Limb (tissue), 2 donors: Measurements from ENCODE around the gene RAB7B.

Source experiments
- DNase-seq, 2 donors: peaks; one replicate each; pipeline ENCODE4 v3.0.0-alpha.2; 2016; ENCODE audit errors: extremely low spot score in 2 of 2

The RAB7B gene

DNA sequence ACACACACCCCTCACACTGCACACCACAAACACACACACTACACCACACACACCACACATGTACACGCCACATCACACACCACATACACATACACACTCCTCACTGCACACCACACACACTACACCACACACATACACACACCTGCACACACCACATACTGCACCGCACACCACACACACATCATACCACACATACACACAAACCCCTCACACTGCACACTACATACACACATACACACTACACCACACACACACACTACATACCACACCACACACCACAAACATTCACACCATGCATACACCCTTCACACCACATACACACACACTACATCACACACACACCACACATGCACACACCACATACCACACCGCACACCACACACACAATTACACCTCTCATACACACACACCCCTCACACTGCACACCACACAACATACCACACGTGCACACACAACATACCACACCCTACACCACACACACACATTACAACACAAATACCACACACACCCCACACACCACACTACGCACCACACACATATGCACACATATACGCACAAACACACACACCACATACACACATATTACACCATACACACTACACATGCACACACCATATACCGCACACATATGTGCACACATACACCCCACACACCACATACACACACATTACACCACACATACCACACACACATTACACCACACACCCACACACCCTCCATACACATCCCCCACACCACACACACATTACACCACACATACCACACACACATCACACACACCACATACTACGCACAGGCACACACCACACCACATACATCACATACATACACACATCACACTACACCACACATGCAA is 29.6 kb downstream of the RAB7B start:
- DNase-seq = no peak

DNA sequence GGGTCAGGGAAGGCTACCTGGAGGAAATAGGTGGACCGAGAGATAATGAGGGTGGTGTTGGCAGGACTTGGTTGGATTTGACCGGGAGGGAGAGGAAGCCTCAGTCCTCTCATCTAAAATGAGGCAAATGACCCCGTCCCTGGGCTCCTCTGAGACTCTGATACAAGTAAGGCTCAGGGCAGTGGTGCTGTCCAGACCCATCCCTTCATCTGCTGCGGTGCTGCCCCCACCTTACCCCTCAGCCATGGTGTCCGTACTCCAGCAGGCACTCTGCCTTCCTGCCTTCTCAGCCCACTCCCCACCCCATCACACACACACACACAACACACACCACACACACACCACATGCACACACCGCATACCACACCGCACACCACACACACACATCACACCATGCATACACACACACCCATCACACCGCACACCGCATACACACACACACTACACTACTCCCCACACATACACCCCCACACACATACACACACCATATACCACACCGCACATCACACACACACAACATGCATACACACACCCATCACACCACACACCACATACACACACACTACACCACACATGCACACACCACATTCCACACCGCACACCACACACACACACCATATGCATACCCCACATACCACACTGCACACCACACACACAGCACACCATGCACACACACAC is 30.6 kb downstream of the RAB7B start:
- no peak for DNase-seq

DNA sequence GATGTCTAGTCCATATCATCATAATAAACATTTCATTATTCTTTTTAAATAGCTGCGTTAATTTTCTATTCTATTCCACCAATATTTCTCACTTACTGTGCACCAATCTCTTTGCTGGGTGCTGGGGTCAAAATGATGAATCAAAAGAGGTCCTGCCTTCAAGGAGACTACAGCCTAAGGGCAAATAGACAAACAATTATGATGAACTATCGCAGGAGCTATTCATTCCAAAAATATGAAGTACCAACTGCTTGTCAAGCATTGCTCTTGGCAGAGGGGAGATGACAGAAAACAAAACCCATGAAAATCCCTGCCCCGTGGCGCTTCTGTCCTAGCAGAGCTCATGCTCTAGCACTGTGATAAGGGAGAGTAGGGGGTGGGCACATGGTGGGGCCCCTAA is 31.1 kb downstream of the RAB7B start:
- DNase-seq = no peak

DNA sequence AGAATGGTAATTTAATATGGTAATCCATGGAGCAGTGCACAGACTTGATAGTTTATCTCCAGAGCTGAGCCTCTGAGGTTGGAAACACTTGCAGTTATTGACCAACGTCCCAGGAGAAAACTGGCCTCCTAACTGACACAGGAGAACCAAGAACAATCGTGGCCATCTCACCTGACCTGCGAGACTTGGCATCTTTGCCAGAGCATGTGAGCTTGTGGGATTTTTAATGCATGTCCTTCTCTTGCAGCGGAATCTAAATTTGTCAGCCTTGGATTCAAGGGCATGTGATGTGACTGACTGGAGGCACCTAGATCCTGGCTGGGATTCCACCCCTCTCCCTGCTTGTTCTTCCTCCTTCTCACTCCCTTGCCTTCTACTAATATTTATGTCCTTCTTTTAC is 32.1 kb downstream of the RAB7B start:
- DNase-seq = no peak

DNA sequence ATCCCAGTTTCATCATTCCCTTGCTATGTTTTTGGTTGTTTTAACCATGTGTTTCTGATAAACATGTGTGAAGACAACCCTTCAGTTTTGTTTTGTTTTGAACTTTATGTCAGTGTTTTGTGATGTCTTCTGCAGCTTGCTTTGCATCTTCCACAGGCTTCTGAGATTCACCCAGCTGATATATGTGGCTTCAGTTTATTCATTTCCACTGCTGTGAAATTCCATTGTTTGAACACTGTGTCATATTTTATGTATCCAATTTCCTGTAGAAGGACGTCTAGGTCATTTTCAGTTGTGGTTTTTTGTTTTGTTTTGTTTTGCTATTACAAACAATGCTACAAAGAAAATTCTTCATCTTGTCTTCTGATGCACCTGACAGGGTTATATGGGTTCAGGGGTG is 32.7 kb downstream of the RAB7B start:
- no peak for DNase-seq

DNA sequence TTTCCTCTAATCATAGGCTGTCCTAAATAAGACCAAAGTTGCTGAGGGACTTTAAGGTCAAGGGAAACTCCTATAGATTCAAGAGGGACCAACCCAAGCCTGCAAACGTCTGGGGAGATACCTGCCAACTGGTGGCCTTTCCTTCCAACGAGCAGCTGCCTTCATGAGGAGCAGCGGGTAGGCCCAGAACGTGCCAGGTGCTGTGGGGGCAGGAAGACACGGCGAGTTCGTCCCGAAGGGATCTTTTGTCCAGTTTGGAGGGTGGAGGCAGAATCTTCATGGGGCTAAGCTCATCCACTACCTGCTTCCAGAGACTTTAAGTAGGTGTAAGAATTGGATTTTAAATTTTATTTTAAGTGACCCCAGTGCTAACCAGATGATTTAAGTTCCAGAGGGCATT is 34.0 kb downstream of the RAB7B start:
- no peak for DNase-seq

DNA sequence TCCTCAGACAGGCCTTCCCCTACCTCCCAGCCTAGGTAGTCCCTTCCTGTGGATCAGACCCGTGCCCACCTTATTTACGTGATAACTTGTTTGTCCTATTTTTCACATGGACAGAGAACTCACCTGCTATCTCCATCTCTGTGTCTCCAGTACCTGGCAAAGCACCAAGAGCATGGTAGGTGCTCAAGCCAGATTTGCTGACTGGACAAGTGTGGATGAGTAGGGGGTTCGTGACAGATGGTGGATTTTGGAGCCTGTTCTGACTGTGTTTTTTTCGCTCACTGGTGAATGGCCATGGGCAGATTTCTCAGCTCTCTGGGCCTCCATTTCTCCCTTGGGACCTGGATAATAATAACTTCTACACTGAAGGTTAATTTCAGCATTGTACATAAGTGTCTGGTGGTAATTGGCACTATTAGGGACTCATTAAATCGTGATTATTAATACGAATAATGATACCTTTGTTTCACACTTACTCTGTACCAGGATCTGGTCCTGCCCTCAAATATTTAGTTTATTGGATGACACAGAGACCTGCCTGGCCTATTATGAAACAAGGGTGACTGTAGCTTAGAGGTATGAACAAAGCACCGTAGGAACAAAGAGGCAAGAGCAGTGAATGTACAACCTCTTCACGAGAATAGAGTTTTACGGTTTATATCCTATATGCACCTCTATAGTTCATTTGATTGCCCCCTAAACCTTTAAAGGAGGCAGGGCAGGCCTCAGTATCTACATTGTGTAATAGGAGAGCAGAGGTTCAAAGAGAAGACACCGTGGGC is 35.5 kb downstream of the RAB7B start:
- no peak for DNase-seq

DNA sequence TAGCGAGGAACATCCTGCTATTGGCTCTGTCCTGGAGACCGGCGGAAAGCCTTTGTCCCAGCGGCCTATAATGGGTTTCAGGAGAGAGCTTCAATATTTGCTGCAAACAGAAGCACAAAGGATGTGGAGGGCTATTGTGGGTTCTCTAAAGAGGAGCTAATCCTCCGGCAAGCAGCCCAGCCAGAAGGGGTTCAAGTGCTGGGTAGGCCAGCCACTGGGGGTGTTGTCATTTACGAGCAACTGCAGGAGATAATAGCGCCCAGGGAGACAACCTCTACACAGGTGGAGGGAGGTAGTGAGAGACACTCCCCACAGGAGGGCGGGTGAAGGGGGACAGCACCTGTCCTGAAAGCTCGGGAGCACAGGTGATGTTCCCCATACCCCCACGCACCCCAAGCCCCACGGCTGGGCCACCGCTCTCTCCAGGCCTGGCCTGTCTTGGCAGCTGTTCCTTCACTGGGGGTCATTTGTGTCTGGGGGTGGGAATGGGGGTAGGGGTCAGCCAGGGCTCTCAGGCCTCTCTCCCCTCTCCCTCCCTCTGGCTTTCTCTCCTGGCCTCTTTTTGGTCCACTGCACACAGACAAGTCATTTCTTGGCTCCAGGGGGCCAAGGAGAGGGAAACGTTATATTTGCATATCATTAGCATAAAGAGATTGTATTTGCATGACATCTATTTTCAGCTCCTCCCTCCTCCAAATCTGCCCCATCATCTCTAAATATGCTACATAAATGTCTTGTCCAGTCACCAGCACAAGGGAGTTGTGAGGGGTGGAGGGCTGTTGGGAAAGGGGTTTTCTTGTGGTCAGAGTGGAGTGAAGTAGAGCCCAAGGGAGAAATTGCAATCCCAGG is 37.9 kb downstream of the RAB7B start:
- DNase-seq = no peak

DNA sequence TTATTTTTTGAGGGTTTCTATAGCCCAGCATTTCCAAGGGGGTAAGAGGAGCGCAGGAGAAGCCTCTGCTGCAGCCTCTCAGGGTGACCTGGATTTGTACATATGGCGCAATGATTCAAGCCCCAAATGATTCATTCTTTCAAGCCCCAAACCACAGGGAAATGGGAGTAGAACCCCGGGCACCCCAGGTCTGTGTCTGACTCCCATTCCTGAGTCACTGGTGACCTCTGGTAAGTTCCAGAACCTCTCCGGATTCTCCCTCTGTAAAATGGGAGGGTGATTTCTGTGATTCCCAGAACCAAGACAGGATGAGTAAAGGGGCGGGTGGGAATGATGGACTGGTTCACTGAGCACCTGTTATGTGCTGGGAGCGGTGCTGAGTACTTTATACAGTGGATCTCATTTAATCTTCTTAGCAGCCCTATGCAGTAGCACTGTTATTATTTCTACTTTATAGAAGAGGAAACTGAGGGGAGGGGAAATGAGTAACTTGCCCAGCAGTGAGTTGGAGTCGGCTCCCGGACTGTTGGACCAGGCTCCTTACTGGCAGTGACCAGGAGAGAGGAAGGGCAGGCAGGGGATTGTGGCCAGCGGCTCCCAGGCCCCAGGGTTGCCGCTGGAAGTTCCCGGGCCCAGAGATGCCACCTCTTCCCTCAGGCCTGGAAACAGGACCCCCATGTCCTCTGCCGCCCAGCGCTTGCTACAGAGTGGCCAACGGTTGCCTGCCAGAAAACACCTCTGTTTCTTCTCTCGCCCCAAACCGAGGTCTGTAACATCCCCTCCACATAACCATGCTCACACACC is 39.6 kb downstream of the RAB7B start:
- DNase-seq = no peak

DNA sequence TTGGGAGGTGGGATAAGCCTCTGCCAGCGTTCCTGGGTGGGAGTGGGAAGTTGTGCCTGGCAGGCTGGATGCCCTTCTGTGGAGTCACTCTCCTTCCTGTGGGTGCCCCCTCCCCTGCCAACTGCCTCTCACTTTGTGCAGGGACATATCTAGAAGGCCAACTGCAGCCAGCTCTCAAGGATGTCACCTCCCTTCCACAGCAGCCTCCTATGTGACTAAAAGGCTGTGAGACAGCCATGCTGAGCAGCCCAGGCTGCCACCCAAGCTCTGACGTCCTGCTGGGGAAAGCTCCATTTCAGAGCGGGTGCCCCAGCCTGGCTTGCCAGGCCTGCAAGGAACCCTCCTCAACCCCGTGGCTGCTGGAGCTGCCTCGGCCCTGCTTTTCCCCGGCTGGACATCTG is 40.4 kb downstream of the RAB7B start:
- DNase-seq = no peak

DNA sequence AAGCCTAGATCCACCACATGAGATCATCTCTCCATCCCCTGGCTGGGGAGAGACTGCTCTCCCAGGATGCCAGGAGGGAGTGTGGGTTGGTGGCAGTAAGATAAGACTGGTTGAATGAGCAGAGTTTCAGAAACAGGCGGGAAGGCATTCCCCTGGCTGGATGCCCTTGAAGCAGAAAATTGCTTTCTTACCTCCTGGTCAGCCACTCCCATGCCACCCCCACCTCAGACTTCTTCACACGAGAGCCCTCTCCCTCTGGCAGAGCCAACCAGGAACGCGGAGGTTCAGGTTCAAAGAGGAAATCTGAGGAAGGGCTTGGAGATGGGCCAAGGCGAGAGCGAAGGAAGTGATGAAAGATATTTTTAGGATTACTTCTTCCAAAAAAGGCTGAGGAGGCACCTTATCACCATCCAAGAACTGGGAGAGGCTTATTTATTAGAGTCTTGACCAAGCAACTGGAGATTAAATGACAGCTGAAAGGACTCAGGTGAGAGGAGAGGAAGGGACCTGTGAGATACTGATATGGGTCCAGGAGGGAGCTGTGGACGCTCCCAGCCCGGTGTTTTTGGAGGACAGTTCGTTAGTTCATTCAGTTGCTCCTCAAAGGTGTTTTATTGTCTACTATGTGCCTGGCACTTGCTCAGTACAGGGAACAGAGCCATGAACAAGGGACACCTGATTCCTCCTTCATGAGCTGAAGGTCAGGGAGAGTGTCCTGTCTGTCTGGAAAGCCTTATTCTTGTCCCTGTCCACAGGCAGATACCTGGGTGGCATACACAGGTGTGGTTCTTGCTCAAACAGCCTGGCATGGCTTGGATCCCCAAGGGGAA is 41.0 kb downstream of the RAB7B start:
- no peak for DNase-seq

DNA sequence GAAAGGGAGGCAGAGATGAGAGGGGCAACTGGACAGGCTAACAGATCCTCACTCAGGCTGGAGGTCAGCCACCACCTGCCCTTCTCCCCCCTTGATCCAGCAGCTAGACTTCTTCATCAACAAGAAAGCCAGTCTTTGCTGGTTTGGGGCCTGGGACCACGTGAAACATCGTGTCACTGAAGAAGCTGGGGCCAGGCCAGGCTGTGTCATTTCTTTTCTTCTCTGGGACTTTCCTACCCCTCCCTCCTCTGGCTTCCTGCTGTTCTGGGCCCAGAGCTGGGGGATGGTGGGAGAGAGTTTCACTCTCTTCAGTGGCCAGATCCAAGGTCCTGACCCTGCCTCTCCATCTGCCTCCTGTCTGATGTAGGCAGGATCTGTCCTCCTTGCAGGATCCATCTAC is 41.8 kb downstream of the RAB7B start:
- no peak for DNase-seq

DNA sequence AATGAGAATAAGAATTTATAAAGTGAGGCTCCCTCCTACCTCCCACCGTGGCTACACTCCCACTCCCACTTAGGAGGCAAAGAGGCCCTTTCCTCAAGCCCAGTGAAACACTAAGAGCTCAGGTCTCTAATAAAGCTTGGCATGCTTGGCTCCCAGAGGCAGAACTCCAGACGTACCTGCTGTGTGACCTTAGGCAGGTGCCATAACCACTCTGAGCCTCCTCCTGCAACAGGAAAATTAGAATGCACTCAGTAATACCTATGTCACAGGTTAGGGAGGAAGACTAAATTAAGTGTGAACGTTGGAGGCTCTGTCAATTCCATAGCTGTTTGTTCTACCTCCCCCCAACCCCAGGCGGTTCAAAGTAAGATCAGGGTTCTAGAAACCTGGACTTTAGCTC is 43.4 kb downstream of the RAB7B start:
- DNase-seq = no peak

DNA sequence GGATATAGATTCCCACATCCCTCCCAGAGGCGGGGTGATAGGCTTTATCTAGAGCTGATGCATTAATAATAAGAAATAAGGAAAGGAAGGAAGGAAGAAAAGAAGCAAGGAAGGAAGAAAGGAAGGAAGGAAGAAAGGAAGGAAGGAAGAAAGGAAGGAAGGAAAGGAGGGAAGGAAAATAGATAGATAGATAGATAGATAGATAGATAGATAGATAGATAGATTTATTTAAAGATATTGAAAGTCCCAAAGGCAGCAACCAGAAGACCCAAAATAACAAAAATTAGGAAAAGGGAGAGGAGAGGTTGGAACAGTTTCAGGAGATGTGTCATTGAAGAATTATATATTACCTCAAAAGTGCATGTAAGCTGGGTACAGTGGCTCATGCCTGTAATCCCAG is 47.7 kb downstream of the RAB7B start:
- no peak for DNase-seq

DNA sequence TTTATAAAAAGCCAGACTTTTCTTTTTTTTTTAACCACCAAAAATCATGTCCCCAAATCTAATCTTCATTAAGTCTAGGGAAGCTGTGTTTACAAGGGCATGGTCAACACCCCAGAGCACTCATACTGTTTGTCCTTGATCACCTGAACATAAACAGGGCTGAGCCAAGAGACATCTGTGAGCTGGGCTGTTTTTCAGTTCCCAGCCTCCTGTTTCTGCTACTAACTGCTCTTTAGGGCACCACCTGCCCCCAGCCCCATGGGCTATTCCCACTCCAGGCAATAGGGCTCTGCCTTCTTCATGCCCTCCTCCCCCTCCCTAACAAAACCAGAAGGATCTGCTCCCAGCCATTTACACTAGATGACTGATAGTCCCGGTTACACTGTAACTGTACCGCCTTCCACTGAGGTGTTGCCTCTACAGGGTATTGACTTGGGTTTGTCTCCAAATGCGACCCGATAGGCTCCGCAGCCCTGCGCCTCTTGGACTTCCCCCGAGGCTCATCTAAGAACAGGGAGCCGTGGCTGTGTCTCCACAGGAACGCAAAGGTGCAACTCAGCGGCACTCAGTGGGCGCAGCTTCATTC is 48.3 kb downstream of the RAB7B start:
- DNase-seq = no peak

DNA sequence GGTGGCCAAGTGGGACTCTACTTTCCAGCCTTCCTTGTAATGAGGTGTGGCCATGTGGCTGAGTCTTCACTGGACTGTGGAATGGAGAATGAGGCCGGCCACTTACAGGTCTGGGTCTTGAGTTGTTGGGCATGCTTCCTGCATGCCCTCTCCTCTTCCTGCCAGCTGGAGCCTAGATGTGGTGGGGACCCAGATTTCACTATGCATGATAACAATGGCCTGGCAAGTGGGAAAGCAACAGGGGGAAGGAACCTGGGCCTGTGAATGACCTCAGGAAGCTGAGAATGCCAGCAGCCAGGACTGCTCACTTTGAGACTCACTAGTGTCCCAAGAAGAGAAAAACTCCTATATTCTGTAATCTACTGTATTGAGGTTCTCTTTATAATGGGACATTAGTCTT is 51.4 kb downstream of the RAB7B start:
- no peak for DNase-seq

DNA sequence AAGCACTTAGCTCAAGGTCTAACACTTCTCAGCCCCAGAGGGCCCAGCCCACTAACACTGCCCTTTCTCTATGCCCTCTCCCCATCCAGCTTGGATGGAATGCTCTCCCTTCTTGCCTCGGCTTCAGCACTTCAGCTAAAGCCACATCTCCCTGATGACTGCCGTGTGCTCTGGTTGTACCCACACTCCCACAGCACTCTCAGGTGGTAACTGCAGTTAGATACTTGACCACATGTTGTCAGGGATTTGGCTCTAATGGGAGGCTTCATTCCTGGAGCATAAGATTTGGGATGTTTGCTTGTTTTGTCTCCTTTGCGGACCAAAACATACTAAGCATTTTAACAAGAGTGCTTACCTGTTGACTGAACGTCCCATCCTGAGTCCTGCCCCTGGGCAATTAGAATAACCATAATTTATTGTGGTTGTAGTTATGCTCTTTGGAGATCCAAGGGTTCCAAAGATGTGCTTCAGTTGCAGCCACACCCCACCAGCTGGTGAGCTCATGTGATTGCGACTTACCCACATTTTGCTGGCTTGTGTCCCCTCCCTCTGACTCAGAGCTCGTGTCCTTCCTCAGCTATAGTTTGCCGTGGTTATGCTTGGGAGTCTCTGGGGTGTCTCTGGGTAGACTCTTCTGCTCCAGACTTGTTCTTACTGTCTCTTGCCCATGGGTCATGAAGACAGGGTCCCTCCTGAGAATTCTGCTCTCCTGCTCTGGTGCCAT is 52.2 kb downstream of the RAB7B start:
- no peak for DNase-seq

DNA sequence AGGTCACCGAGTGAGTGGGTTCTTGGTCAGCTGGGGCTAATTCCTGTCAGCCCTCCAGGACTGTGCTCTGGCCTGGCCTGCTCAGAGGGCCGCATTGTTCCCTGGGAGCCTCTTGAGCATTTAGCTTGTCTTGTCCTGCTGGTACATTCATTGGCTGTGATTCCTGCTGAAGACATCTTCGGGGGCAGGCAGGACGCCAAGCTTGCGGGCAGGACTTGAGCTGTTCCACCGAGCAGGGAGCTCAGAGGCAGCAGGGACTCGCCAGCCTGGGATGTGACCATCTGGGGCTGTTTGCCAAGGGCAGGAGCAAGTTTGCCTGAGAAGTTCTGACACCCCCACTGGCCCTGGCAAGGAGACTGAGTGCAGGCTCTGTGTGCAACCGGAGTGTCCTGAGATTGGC is 52.9 kb downstream of the RAB7B start:
- no peak for DNase-seq

DNA sequence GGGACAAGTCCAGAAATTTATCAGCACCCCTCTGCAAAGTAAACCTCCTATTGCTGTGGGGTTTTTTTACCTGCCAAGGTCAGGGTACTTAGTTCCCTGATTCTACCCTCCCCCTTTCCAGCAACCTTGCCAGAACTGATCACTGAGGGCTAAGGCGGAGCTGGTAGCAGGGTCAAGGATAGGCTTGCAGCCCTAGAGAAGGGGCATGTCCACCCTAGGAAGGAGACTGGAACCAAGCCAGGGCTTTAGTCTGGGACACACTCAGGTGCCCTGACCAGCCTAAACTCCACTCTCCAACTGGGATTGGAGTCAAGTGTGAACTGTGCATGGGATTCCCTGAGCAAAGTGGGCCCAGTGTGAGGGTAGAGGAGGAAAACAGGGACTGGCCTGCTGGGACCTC is 53.4 kb downstream of the RAB7B start:
- DNase-seq = no peak
